GM12878 (cell line): ENCODE data around the gene ATP6V0C. TPM values are rescaled to one million over a fixed set of nuclear protein-coding genes. Genes with fewer than 3 reads are reported as not detected.
A peak's percentile ranks its signal among the peaks of the same experiment; 100 is the strongest.

ENCODE experiments used
- ATAC-seq: fragments of 200-7000 bp; cut with Tn5 transposase; 3 replicates; pipeline ENCODE4 v1.9.1; 2020; ENCODE audit warnings: mild to moderate bottlenecking, moderate library complexity
- BruUV-seq: library from RNA; stranded (reverse); fragments of 400-500 nt; replicated peaks from 2 replicates; lab custom pipeline; 2021; lab: Mats Ljungman, UMichigan
- CTCF ChIA-PET: fragments of 300-600 bp; sonication (Branson Sonifier 250); formaldehyde crosslinking; extraction: SDS; loops from one replicate; lab custom pipeline; 2021; ENCODE audit warnings: inconsistent platforms; lab: Yijun Ruan, JAX
- POLR2A ChIA-PET: fragments of 350-600 bp; formaldehyde crosslinking; extraction: SDS; loops from one replicate; lab custom pipeline; 2021; ENCODE audit warnings: inconsistent platforms; lab: Charles Lee
- RAD21 ChIA-PET: fragments of 300-600 bp; sonication (Branson Sonifier 250); formaldehyde crosslinking; loops from one replicate; lab custom pipeline; 2023; ENCODE audit warnings: antibody characterized with exemption; ENCODE audit not compliant: unreplicated experiment; lab: Charles Lee
- SMC1A ChIA-PET: fragments of 300-600 bp; sonication (Branson Sonifier 250); formaldehyde crosslinking; loops from one replicate; lab custom pipeline; 2023; ENCODE audit not compliant: unreplicated experiment, uncharacterized antibody; lab: Charles Lee
- DNase-seq: peaks from one replicate; pipeline ENCODE4 v3.0.0-alpha.2; 2011; ENCODE audit warnings: low read depth, low spot score
- FAIRE-seq: peaks from 3 replicates; lab custom pipeline; 2011; peaks lifted over from hg19 to GRCh38; lab: Jason Lieb, UNC
- H2AFZ ChIP-seq: 2 replicates; pipeline ENCODE4 v1.6.0; 2011; ENCODE audit warnings: low read depth, low read length, control low read depth; ENCODE audit not compliant: control insufficient read depth
- H3K27ac ChIP-seq: 2 replicates; pipeline ENCODE4 v1.5.1; 2011; ENCODE audit warnings: control low read depth; ENCODE audit not compliant: control insufficient read depth, insufficient read depth
- H3K27me3 ChIP-seq, 2 experiments: replicated peaks in 1 of 2; 2 replicates each; pipeline versions ENCODE4 v1.6.0 to v1.6.1; 2011; ENCODE audit warnings: low read length in 1 of 2; ENCODE audit not compliant: control insufficient read depth in 2 of 2, insufficient read depth in 2 of 2
- H3K36me3 ChIP-seq, 2 experiments: 2 replicates each; pipeline ENCODE4 v1.5.1; 2011; ENCODE audit warnings: low read length in 1 of 2; ENCODE audit not compliant: control insufficient read depth in 2 of 2, insufficient read depth in 2 of 2
- H3K4me1 ChIP-seq: 2 replicates; pipeline ENCODE4 v1.6.1; 2011; ENCODE audit warnings: mild to moderate bottlenecking, low read length, moderate library complexity, mixed read lengths; ENCODE audit not compliant: control insufficient read depth, insufficient read depth
- H3K4me2 ChIP-seq: 2 replicates; pipeline ENCODE4 v1.6.0; 2011; ENCODE audit warnings: control low read depth; ENCODE audit not compliant: control insufficient read depth, insufficient read depth
- H3K4me3 ChIP-seq: fragments of 200-600 bp; sonication (generic); 2 replicates; pipeline ENCODE4 v1.5.1; 2016
- H3K79me2 ChIP-seq: 2 replicates; pipeline ENCODE4 v1.6.0; 2011; ENCODE audit warnings: low read length; ENCODE audit not compliant: control insufficient read depth, insufficient read depth
- H3K9ac ChIP-seq: 2 replicates; pipeline ENCODE4 v1.8.0; 2011; ENCODE audit warnings: low read length, control low read depth, mixed read lengths; ENCODE audit not compliant: control insufficient read depth, insufficient read depth
- H3K9me3 ChIP-seq: replicated peaks from 3 replicates; pipeline ENCODE4 v1.5.1; 2011; ENCODE audit warnings: mild to moderate bottlenecking, low read length; ENCODE audit not compliant: control insufficient read depth, insufficient read depth
- H4K20me1 ChIP-seq: 2 replicates; pipeline ENCODE4 v1.6.0; 2011; ENCODE audit not compliant: control insufficient read depth, insufficient read depth
- BHLHE40 ChIP-seq, 2 experiments: fragments of 450-650 bp in 1 of 2; IDR thresholded peaks; 2 replicates each; pipeline ENCODE4 v1.6.1; 2011 to 2017; ENCODE audit warnings: low read depth in 2 of 2, borderline replicate concordance in 1 of 2, improper control_type of control experiment in 1 of 2, low read length in 1 of 2, mild to moderate bottlenecking in 1 of 2
- EGR1 ChIP-seq, 2 experiments: IDR thresholded peaks; 1 replicate in 1 of 2; 2 replicates in 1 of 2; pipeline ENCODE4 v1.6.1; 2011 to 2012; ENCODE audit warnings: low read depth in 2 of 2, low read length in 2 of 2, borderline replicate concordance in 1 of 2, mild to moderate bottlenecking in 1 of 2, moderate library complexity in 1 of 2
- LARP7 ChIP-seq: fragments of 450-650 bp; IDR thresholded peaks from 2 replicates; pipeline ENCODE4 v1.6.1; 2017; ENCODE audit warnings: mild to moderate bottlenecking
- MAX ChIP-seq: IDR thresholded peaks from 2 replicates; pipeline ENCODE4 v1.6.1; 2012; ENCODE audit warnings: low read depth, low read length, improper control_type of control experiment
- NFYB ChIP-seq: IDR thresholded peaks from 2 replicates; pipeline ENCODE4 v1.6.1; 2011; ENCODE audit warnings: low read depth, mild to moderate bottlenecking, low read length, improper control_type of control experiment, moderate library complexity; ENCODE audit not compliant: insufficient read depth
- NRF1 ChIP-seq: conservative IDR thresholded peaks from 2 replicates; pipeline ENCODE4 v1.6.1; 2011; ENCODE audit warnings: mild to moderate bottlenecking, low read depth, low read length, improper control_type of control experiment
- POLR2A ChIP-seq: IDR thresholded peaks from 2 replicates; pipeline ENCODE4 v1.6.1; 2011; ENCODE audit warnings: low read depth, mild to moderate bottlenecking, low read length
- POU2F2 ChIP-seq: IDR thresholded peaks from 3 replicates; pipeline ENCODE4 v1.6.1; 2011; ENCODE audit warnings: low read depth, mild to moderate bottlenecking, low read length, borderline replicate concordance
- RFX5 ChIP-seq: IDR thresholded peaks from 2 replicates; pipeline ENCODE4 v1.6.1; 2011; ENCODE audit warnings: low read depth, low read length, improper control_type of control experiment
- SIN3A ChIP-seq: IDR thresholded peaks from 2 replicates; pipeline ENCODE4 v1.6.1; 2012; ENCODE audit warnings: low read depth, low read length, improper control_type of control experiment
- SP1 ChIP-seq: IDR thresholded peaks from one replicate; pipeline ENCODE4 v1.6.1; 2011; ENCODE audit warnings: low read depth, low read length
- SREBF2 ChIP-seq: IDR thresholded peaks from 2 replicates; pipeline ENCODE4 v1.6.1; 2012; ENCODE audit warnings: mild to moderate bottlenecking, low read length
- ZNF687 ChIP-seq: fragments of 450-650 bp; IDR thresholded peaks from 2 replicates; pipeline ENCODE4 v1.6.1; 2017; ENCODE audit warnings: mild to moderate bottlenecking, moderate library complexity
- WGBS: methylation state at CpG from one replicate; pipeline ENCODE4 v1.1.6; 2016; ENCODE audit warnings: low lambda C conversion rate; ENCODE audit not compliant: insufficient replicate concordance, insufficient coverage; ENCODE audit errors: missing lambda C conversion rate; 5-methylcytosine and 5-hydroxymethylcytosine counted together
- in situ Hi-C: fragments of 300-500 bp; cut with MboI; formaldehyde crosslinking; loops from 9 replicates; pipeline ENCODE4 v1.14.3; 2018; ENCODE audit warnings: mixed read lengths
- intact Hi-C: fragments of 100-400 bp; cut with micrococcal nuclease; formaldehyde crosslinking; loops from one replicate; pipeline ENCODE4 v1.14.2; 2022; ENCODE audit not compliant: unreplicated experiment
- polyA plus RNA-seq, 11 experiments: library from polyadenylated mRNA; depleted of rRNA in 4 of 11; unstranded in 6 of 11; stranded (reverse) in 5 of 11; fragments of >200 nt; fragmentation: Nextera tagmentation in 4 of 11; fragmentation: Illumina TruSeq in 1 of 11; extraction: Ambion mirVana in 4 of 11; extraction: Trizol in 1 of 11; gene quantifications; 1 replicate in 1 of 11; 2 replicates in 10 of 11; pipeline versions ENCODE4 v1.2.1 to v1.2.3, GENCODE V29; 2011 to 2016; ENCODE audit warnings: inconsistent platforms in 2 of 11, missing spikeins in 2 of 11, low read depth in 1 of 11
- total RNA-seq, 4 experiments: library from RNA; depleted of rRNA in 3 of 4; stranded (reverse); fragments of >200 nt in 3 of 4; fragmentation: Illumina TruSeq in 1 of 4; extraction: Trizol in 1 of 4; gene quantifications; 2 replicates each; pipeline versions ENCODE4 v1.2.1 to v1.2.3, GENCODE V29; 2013 to 2021
- TF ChIP-seq, protein P1 (sequence below): fragments of 150-350 bp; IDR thresholded peaks from 2 replicates; pipeline ENCODE4 v1.6.1; 2016; ENCODE audit warnings: low read depth, low read length

ATP6V0C gene
- total and polyA plus RNA-seq, 10 of the 15 experiments (the other 5 are each of a cell fraction or from before 2014, with no cell fraction given): 2.4 to 135 (median 18.4) TPM

DNA sequence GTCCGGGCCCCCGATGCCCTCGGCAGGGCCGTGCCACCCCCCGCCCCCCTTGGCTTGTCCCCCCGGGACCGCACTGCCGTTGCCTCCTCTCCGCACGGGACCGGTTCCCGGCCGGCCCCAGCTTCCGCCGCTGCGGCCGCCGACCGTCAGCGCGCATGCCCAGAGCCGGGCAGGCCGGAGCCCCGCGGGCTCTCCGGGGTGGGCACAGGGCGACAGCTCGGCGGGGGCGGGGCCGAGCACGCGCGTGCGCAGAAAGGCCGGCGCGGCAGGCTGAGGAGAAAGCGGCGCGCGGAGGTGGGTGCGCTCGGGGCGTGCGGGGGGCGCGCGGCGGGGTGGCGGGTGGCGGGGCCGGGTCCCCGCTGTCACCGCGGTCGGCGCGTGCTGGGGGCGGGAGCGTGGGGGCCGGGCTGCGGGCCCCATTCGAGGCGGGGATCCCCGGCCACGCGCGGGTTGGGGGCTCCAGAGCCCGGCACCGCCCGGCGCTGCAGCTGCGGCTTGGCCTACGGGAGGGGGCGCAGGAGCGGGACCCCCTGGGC lies 38.8 kb upstream of the ATP6V0C start, which contains the start of gene TBC1D24:
Gene TBC1D24, plus strand, starts transcription at position 251 of the 536 bp plus-strand sequence. CDS start 21,022 bp downstream, outside the sequence.
- peaks cover 12% of the 10 kb centered on the region for H3K4me1 ChIP-seq
- peak within 1 kb of the TSS; percentile 78 for H3K4me3 ChIP-seq
- CTCF ChIA-PET: interaction anchor here (0.8 to 1.6 kb wide), 6 partner anchors 12 to 179 kb away, joined by 3 to 8 read pairs (median 4); partner anchors contain the start of gene TEDC2
- H3K27me3 ChIP-seq: peaks cover 0 to 2% of the 10 kb centered on the region in 2 experiments; a peak in 1 of 4 replicates
- H3K4me2 ChIP-seq: peak within 1 kb of the TSS; percentile 100
- no peak for DNase-seq
- SMC1A ChIA-PET: no interaction called here
- no peaks in the 10 kb centered on the region for H3K9me3 ChIP-seq
- peak within 1 kb of the TSS; percentile 66 for H3K9ac ChIP-seq
- in situ Hi-C loops (no loop called here), intact Hi-C loops (no loop called here)
- H3K79me2 ChIP-seq: no peaks in the 10 kb centered on the region
- peak; percentile 89 for ATAC-seq
- H3K36me3 ChIP-seq: no peaks in the 10 kb centered on the region
- FAIRE-seq: no peak
- BruUV-seq: no TSS peak
- no peaks in the 10 kb centered on the region for H4K20me1 ChIP-seq
- POLR2A ChIA-PET: interaction anchor here (0.6 to 1.1 kb wide), 7 partner anchors 11 to 162 kb away, joined by 3 to 13 read pairs (median 6); partner anchors contain the start of gene TEDC2
- peak within 1 kb of the TSS; percentile 66; the same call in 1 of the 2 replicates for H3K27ac ChIP-seq
- RAD21 ChIA-PET: interaction anchor here (0.6 to 1.8 kb wide), 4 partner anchors 12 to 128 kb away, joined by 5 to 8 read pairs (median 6); partner anchors contain the start of genes CCNF and TEDC2
- TF ChIP-seq POU2F2: peak; percentile 13; the same call in 1 of the 3 replicates
- no peak for TF ChIP-seq NFYB
- peak; percentile 91 to 96 for TF ChIP-seq BHLHE40 (IDR thresholded peaks at IDR 0.05; ENCODE audit: borderline replicate concordance in 1 of 2, low read depth in 2 of 2, low read length in 1 of 2)
- peak; percentile 79 for TF ChIP-seq POLR2A
- TF ChIP-seq, protein P1, sequence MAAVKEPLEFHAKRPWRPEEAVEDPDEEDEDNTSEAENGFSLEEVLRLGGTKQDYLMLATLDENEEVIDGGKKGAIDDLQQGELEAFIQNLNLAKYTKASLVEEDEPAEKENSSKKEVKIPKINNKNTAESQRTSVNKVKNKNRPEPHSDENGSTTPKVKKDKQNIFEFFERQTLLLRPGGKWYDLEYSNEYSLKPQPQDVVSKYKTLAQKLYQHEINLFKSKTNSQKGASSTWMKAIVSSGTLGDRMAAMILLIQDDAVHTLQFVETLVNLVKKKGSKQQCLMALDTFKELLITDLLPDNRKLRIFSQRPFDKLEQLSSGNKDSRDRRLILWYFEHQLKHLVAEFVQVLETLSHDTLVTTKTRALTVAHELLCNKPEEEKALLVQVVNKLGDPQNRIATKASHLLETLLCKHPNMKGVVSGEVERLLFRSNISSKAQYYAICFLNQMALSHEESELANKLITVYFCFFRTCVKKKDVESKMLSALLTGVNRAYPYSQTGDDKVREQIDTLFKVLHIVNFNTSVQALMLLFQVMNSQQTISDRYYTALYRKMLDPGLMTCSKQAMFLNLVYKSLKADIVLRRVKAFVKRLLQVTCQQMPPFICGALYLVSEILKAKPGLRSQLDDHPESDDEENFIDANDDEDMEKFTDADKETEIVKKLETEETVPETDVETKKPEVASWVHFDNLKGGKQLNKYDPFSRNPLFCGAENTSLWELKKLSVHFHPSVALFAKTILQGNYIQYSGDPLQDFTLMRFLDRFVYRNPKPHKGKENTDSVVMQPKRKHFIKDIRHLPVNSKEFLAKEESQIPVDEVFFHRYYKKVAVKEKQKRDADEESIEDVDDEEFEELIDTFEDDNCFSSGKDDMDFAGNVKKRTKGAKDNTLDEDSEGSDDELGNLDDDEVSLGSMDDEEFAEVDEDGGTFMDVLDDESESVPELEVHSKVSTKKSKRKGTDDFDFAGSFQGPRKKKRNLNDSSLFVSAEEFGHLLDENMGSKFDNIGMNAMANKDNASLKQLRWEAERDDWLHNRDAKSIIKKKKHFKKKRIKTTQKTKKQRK: no peak
- TF ChIP-seq LARP7: peak; percentile 55; the same call in 1 of the 2 replicates
- no peak for TF ChIP-seq RFX5
- TF ChIP-seq EGR1 (IDR thresholded peaks at IDR 0.05; ENCODE audit: borderline replicate concordance in 1 of 2, low read depth in 2 of 2, low read length in 2 of 2): peak in 1 of 2 experiments; percentile 78; a peak in 2 of 3 replicates
- peak; percentile 57 for TF ChIP-seq ZNF687
- no peak for TF ChIP-seq SREBF2
- peak; percentile 71 for TF ChIP-seq NRF1
- 0 out of 2 replicates have a peak, but pooled peaks have one; percentile 10 for TF ChIP-seq SIN3A
- TF ChIP-seq MAX: peak; percentile 38; the same call in 1 of the 2 replicates
- TF ChIP-seq SP1: peak; percentile 18
- TF ChIP-seq, all 136 proteins: peak for 10
- WGBS: 0% methylated on average over 16 of the region's 77 CpGs
- peak within 1 kb of the TSS; percentile 78 for H2AFZ ChIP-seq
